ENCODE data around the gene STK17B. TPM values are rescaled to one million over a fixed set of nuclear protein-coding genes. Genes with fewer than 3 reads are reported as not detected.

The STK17B gene
- polyA plus RNA-seq, 3 donors = 171 to 296 (median 244) TPM

DNA sequence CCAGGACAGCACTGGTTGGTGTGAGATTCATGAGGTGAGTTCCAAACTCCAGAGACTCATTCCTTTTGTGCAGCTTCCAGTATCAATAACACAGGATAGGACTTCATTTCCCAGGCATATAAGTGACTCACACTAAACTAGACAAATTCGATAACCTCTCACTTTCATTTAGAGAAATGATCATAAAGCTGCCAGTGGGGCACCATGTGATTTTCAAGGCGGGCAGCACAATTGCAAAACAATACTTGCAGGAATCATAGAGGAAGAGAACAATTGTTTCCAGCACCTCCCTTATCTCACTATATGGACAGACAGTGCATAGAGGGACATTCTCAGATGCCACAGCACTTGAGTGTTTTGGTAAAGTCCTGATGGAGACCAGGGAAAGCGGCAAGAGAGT, 71.5 kb downstream of the STK17B start:
- 53% methylated on average over 2 of the region's 3 CpGs for WGBS (ENCODE audit: insufficient coverage)
- no peak for DNase-seq
- H3K27ac Mint-ChIP-seq = no peak overlapping the region

DNA sequence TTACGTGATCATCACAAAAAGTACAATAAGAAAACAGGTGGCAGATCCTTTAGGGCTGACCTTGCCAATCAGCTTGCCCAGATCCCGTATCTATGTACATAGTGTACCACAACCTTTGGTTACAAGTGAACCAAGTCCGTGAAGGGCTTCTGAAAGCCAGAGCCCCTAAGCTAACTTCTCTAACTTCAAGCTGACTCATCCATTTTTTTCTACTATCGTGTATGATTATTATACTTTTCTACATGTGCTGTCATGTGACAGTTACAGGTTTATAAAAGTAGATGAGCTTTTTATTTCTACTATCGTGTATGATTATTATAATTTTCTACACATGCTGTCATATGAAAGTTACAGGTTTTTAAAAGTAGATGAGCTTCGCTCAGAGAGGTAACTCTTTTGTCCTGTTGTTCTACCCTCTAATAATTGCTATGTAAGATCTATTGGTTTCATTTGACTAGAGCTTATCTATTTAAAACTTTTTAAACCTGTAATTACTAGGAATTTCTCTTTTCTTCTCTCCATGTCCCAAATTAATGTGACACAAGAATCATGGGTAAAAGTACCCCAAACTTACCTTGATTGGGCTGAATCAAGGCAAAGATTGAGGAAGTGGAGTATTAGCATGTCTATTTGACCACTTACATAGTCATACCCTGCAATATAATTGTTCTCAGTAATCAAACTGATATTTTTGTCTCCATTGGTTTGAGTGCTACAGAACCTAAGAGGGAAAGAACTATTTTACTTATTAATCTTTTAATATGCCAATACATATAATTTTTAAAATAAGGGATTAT, 73.3 kb downstream of the STK17B start:
- peaks cover 11 to 16% of the 10 kb centered on the region in 2 donors for H3K4me1 ChIP-seq (ENCODE audit: control insufficient read depth in 1 of 2, insufficient read depth in 2 of 2, low read length in 2 of 2)
- H3K36me3 ChIP-seq (replicated peaks in 1 of 2; ENCODE audit: control insufficient read depth in 1 of 2, insufficient read depth in 2 of 2, low read length in 2 of 2) = no peaks in the 10 kb centered on the region
- WGBS (ENCODE audit: insufficient coverage) = no CpG with 5 or more reads among the region's 6 CpGs
- TF ChIP-seq, protein P1, sequence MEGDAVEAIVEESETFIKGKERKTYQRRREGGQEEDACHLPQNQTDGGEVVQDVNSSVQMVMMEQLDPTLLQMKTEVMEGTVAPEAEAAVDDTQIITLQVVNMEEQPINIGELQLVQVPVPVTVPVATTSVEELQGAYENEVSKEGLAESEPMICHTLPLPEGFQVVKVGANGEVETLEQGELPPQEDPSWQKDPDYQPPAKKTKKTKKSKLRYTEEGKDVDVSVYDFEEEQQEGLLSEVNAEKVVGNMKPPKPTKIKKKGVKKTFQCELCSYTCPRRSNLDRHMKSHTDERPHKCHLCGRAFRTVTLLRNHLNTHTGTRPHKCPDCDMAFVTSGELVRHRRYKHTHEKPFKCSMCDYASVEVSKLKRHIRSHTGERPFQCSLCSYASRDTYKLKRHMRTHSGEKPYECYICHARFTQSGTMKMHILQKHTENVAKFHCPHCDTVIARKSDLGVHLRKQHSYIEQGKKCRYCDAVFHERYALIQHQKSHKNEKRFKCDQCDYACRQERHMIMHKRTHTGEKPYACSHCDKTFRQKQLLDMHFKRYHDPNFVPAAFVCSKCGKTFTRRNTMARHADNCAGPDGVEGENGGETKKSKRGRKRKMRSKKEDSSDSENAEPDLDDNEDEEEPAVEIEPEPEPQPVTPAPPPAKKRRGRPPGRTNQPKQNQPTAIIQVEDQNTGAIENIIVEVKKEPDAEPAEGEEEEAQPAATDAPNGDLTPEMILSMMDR (IDR thresholded peaks at IDR 0.05) = no peak
- DNase-seq = no peak
- no peak overlapping the region for H3K9ac ChIP-seq (ENCODE audit: insufficient read depth, low read length, poor library complexity, severe bottlenecking)
- H3K4me2 ChIP-seq (replicated peaks; ENCODE audit: extremely low read depth, low read length, poor library complexity, severe bottlenecking) = no peak overlapping the region
- no peak overlapping the region for H3K27ac Mint-ChIP-seq
- H3K4me1 Mint-ChIP-seq = peaks cover 21% of the 10 kb centered on the region
- H3K4me3 Mint-ChIP-seq = no peak overlapping the region
- H4K20me1 ChIP-seq (ENCODE audit: insufficient read depth, low read length) = no peaks in the 10 kb centered on the region
- no peaks in the 10 kb centered on the region for H3K9me3 ChIP-seq (replicated peaks in 1 of 2; ENCODE audit: control insufficient read depth in 1 of 2, insufficient read depth in 1 of 2, low read length in 2 of 2)
- intact Hi-C loops (cut with micrococcal nuclease) = no loop called here
- H3K79me2 ChIP-seq (ENCODE audit: insufficient read depth, low read length) = no peaks in the 10 kb centered on the region
- H3K27ac ChIP-seq (ENCODE audit: low read depth in 1 of 2, low read length in 2 of 2) = no peak overlapping the region
- H3K27me3 Mint-ChIP-seq (ENCODE audit: low read depth in 3 of 3) = peaks cover 0 to 1% (median 0%) of the 10 kb centered on the region in 3 donors
- no peak overlapping the region for H2AFZ ChIP-seq (ENCODE audit: insufficient read depth, low read depth, low read length, poor library complexity, severe bottlenecking)
- H3K4me3 ChIP-seq (replicated peaks in 1 of 3; ENCODE audit: low read depth in 2 of 3, low read length in 3 of 3) = no peak overlapping the region
- H3K36me3 Mint-ChIP-seq = no peaks in the 10 kb centered on the region
- H3K9me3 Mint-ChIP-seq = peaks cover 0 to 15% (median 9%) of the 10 kb centered on the region in 7 donors
- H3K27me3 ChIP-seq (ENCODE audit: control insufficient read depth in 2 of 2, insufficient read depth in 2 of 2, low read length in 2 of 2) = no peaks in the 10 kb centered on the region

More for the DNA sequence above, 71.5 kb downstream of the STK17B start:
- Mint-ChIP-seq H3K27me3 (ENCODE audit: low read depth in 3 of 3) (peaks cover 0 to 1% (median 0%) of the 10 kb centered on the region in 3 donors), H3K36me3 (no peaks in the 10 kb centered on the region), H3K4me1 (peaks cover 21% of the 10 kb centered on the region), H3K4me3 (no peak overlapping the region), H3K9me3 (peaks cover 0 to 2% (median 0%) of the 10 kb centered on the region in 7 donors)
- no peak overlapping the region for H3K4me2 ChIP-seq (replicated peaks; ENCODE audit: extremely low read depth, low read length, poor library complexity, severe bottlenecking)
- H3K9ac ChIP-seq (ENCODE audit: insufficient read depth, low read length, poor library complexity, severe bottlenecking) = no peak overlapping the region
- H3K4me3 ChIP-seq (replicated peaks in 1 of 3; ENCODE audit: low read depth in 2 of 3, low read length in 3 of 3) = no peak overlapping the region
- no peaks in the 10 kb centered on the region for H3K27me3 ChIP-seq (ENCODE audit: control insufficient read depth in 2 of 2, insufficient read depth in 2 of 2, low read length in 2 of 2)
- intact Hi-C loops (cut with micrococcal nuclease) = no loop called here
- H2AFZ ChIP-seq (ENCODE audit: insufficient read depth, low read depth, low read length, poor library complexity, severe bottlenecking) = no peak overlapping the region
- H3K4me1 ChIP-seq (ENCODE audit: control insufficient read depth in 1 of 2, insufficient read depth in 2 of 2, low read length in 2 of 2) = peaks cover 11 to 16% of the 10 kb centered on the region in 2 donors
- H3K79me2 ChIP-seq (ENCODE audit: insufficient read depth, low read length) = no peaks in the 10 kb centered on the region
- no peaks in the 10 kb centered on the region for H3K36me3 ChIP-seq (replicated peaks in 1 of 2; ENCODE audit: control insufficient read depth in 1 of 2, insufficient read depth in 2 of 2, low read length in 2 of 2)
- TF ChIP-seq, protein P1 (IDR thresholded peaks at IDR 0.05) = no peak
- H3K27ac ChIP-seq (ENCODE audit: low read depth in 1 of 2, low read length in 2 of 2) = no peak overlapping the region
- H4K20me1 ChIP-seq (ENCODE audit: insufficient read depth, low read length) = no peaks in the 10 kb centered on the region
- H3K9me3 ChIP-seq (replicated peaks in 1 of 2; ENCODE audit: control insufficient read depth in 1 of 2, insufficient read depth in 1 of 2, low read length in 2 of 2) = no peaks in the 10 kb centered on the region

Data from CD14-positive monocyte (primary cell).